Body of pancreas (tissue), 4 donors: Measurements from ENCODE around the gene ADORA1. TPM values are rescaled to one million over a fixed set of nuclear protein-coding genes. Genes with fewer than 3 reads are reported as not detected.

ENCODE experiments used
- ATAC-seq: fragments of 150-250 bp; one replicate; pipeline ENCODE4 v1.9.1; 2016
- DNase-seq, 4 donors: peaks; one replicate each; pipeline ENCODE4 v3.0.0-alpha.2; 2019
- H3K27ac ChIP-seq, 4 donors: fragments of 200-600 bp; sonication (generic); 1 replicate in 3 of 4; 2 replicates in 1 of 4; pipeline versions ENCODE4 v1.5.1 to v1.6.1; 2016 to 2019; ENCODE audit warnings: mild to moderate bottlenecking in 1 of 4, mixed read lengths in 1 of 4, moderate library complexity in 1 of 4
- H3K27me3 ChIP-seq, 2 donors: fragments of 200-600 bp; sonication (generic); one replicate each; pipeline ENCODE4 v1.6.0; 2016; ENCODE audit warnings: mild to moderate bottlenecking in 1 of 2
- H3K36me3 ChIP-seq, 2 donors: fragments of 200-600 bp; sonication (generic); replicated peaks in 1 of 2; 2 replicates each; pipeline ENCODE4 v1.5.1; 2016; ENCODE audit warnings: low read depth in 2 of 2; ENCODE audit not compliant: insufficient read depth in 1 of 2
- H3K4me1 ChIP-seq: fragments of 200-600 bp; sonication (generic); one replicate; pipeline ENCODE4 v1.6.0; 2016
- H3K4me3 ChIP-seq, 2 donors: fragments of 200-600 bp; sonication (generic); 1 replicate in 1 of 2; 2 replicates in 1 of 2; pipeline ENCODE4 v1.5.1; 2016 to 2019
- H3K9me3 ChIP-seq, 3 donors: fragments of 200-600 bp; sonication (generic); 1 replicate in 2 of 3; 2 replicates in 1 of 3; pipeline ENCODE4 v1.5.1; 2016
- POLR2A ChIP-seq, 3 donors: fragments of 450-650 bp; IDR thresholded peaks; one replicate each; pipeline ENCODE4 v1.6.1; 2016; ENCODE audit warnings: antibody characterized with exemption in 3 of 3, mild to moderate bottlenecking in 2 of 3
- WGBS, 2 donors: methylation state at CpG; one replicate each; pipeline ENCODE4 v1.1.5; 2017; 5-methylcytosine and 5-hydroxymethylcytosine counted together
- intact Hi-C: fragments of 100-400 bp; cut with DNase I; formaldehyde crosslinking; loops from one replicate; pipeline ENCODE4 v1.15.1; 2023
- total RNA-seq, 2 donors: library from RNA; depleted of rRNA; stranded (reverse); fragments of >200 nt; gene quantifications; one replicate each; pipeline ENCODE4 v1.1.0, GENCODE V29; 2016
- TF ChIP-seq, protein P1 (sequence below), 7 experiments: fragments of 450-650 bp in 4 of 7; fragments of 200-600 bp in 3 of 7; sonication (generic) in 3 of 7; IDR thresholded peaks; one replicate each; pipeline ENCODE4 v1.5.1; 2016 to 2019; ENCODE audit warnings: antibody characterized with exemption in 7 of 7

Gene ADORA1
- total RNA-seq, 2 donors from 2014 or later, result 16.1 to 21.1 TPM

DNA sequence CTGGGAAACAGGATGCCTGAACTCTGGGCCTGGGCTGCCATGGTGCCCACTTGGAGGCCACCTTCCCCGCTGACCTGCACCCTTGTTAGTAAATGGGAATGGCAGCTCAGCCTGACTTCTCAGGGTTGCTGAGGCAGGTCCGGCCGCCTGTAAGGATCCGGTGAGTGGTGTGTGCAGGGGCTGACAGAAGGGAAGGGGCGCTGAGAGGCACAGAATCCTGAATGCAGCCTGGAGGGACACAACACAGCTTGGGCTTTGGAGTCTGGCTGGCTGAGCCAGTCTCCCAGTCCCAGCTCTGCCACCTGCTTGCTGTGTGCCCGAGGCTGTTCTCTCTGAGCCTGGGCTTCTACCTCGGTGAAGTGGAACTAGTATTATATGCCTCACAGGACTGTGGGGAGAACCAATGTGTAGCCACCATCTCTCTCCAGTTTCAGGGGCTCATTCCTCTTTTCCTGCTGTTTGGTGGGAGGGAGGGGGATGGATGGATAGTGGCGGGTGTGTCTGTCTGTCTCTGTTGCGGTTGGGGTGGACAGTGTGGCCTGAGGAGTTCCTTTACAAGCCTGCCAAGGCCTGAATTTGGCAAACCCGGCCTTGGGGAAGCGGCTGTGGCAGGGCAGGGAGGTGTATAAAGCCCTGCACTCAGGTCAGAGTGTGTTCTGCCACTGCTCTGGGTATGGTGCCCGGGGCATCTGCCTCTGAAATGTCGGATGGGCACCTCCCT lies 18.0 kb downstream of the ADORA1 start:
- H3K27ac ChIP-seq, result peak overlapping the region; percentile 32 to 81 (median 72)
- ATAC-seq (no peak), DNase-seq (no peak)
- 80 to 85% methylated on average over 8 to 13 of the region's 13 CpGs for WGBS, 2 donors
- no peaks in the 10 kb centered on the region for H3K9me3 ChIP-seq
- H3K4me3 ChIP-seq, result no peak overlapping the region
- peaks cover 74% of the 10 kb centered on the region for H3K4me1 ChIP-seq
- intact Hi-C loops, result no loop called here
- H3K36me3 ChIP-seq, result no peaks in the 10 kb centered on the region
- no peaks in the 10 kb centered on the region for H3K27me3 ChIP-seq
- TF ChIP-seq POLR2A (IDR thresholded peaks at IDR 0.05), result no peak

DNA sequence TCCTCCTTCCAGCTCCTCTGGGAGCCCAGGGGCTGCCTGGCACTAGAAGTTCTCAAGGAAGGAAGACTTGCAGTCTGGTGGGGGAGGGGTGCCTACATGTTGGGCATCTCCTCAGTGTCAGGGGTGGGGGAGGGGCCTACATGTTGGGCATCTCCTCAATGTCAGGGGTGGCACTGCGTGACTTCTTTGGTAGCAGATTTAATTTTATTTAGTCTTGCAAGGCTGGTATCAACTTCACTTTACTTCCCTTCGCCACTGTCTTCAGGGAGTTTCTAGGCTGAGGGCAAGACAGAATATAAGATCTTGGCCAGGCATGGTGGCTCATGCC lies 18.5 kb downstream of the ADORA1 start:
- Histone ChIP-seq H3K9me3 (no peaks in the 10 kb centered on the region), H3K27me3 (no peaks in the 10 kb centered on the region), H3K4me1 (peaks cover 74% of the 10 kb centered on the region), H3K4me3 (no peak overlapping the region), H3K36me3 (no peaks in the 10 kb centered on the region), H3K27ac (peak overlapping the region in 3 of 4 donors; percentile 64 to 81 (median 79))
- no peak for TF ChIP-seq POLR2A (IDR thresholded peaks at IDR 0.05)
- TF ChIP-seq, protein P1, sequence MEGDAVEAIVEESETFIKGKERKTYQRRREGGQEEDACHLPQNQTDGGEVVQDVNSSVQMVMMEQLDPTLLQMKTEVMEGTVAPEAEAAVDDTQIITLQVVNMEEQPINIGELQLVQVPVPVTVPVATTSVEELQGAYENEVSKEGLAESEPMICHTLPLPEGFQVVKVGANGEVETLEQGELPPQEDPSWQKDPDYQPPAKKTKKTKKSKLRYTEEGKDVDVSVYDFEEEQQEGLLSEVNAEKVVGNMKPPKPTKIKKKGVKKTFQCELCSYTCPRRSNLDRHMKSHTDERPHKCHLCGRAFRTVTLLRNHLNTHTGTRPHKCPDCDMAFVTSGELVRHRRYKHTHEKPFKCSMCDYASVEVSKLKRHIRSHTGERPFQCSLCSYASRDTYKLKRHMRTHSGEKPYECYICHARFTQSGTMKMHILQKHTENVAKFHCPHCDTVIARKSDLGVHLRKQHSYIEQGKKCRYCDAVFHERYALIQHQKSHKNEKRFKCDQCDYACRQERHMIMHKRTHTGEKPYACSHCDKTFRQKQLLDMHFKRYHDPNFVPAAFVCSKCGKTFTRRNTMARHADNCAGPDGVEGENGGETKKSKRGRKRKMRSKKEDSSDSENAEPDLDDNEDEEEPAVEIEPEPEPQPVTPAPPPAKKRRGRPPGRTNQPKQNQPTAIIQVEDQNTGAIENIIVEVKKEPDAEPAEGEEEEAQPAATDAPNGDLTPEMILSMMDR (IDR thresholded peaks at IDR 0.05), result no peak
- ATAC-seq (no peak), DNase-seq (no peak)
- 90 to 100% methylated on average over 2 of the region's 2 CpGs for WGBS, 2 donors
- intact Hi-C loops, result no loop called here

DNA sequence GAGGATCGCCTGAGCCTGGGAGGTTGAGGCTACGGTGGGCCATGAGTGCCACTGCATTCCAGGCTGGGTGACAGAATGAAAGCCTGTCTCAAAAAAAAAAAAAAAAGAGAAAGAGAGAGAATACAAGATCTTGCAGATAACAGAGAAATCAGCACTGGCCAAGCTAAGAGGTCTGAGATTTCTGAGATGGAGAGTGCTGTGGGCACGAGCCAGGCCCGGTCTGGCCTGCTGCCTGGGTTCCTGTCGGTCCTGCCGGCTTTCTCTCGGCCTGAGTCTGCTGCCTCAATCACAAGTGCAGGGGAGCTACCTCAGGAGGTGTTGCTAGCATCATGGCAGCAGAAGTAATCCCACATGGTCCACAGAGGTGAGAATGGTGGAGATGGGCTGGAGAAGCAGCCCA lies 19.0 kb downstream of the ADORA1 start:
- no peaks in the 10 kb centered on the region for H3K36me3 ChIP-seq
- H3K4me3 ChIP-seq, result no peak overlapping the region
- peaks cover 76% of the 10 kb centered on the region for H3K4me1 ChIP-seq
- ATAC-seq (no peak), DNase-seq (no peak)
- H3K27ac ChIP-seq, result peak overlapping the region in 3 of 4 donors; percentile 64 to 81 (median 79)
- H3K9me3 ChIP-seq, result no peaks in the 10 kb centered on the region
- intact Hi-C loops, result no loop called here
- TF ChIP-seq, protein P1 (IDR thresholded peaks at IDR 0.05), result no peak
- no peak for TF ChIP-seq POLR2A (IDR thresholded peaks at IDR 0.05)
- 57 to 75% methylated on average over 7 of the region's 7 CpGs for WGBS, 2 donors
- no peaks in the 10 kb centered on the region for H3K27me3 ChIP-seq

DNA sequence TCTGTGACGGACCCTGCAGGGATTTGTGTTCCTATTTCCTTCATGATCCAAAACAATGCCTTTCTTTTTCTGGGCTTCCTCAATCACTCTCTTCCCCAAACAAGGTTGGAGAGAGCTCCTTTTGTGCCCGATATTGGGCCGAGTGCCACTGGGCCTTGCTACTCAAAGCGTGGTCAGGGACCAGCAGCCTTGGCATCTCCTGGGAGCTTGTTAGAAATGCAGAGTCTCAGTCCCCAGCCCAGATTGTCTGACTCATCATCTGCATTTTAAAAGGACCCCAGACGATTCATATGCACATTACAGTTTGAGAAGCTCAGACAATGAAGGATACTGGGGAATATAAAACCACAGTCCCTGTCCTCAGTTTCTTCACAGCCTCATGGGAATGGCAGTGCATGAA lies 19.9 kb downstream of the ADORA1 start:
- DNase-seq, result no peak
- no peak for TF ChIP-seq POLR2A (IDR thresholded peaks at IDR 0.05)
- TF ChIP-seq, protein P1 (IDR thresholded peaks at IDR 0.05), result no peak
- 49 to 59% methylated on average over 5 of the region's 5 CpGs for WGBS, 2 donors
- intact Hi-C loops, result no loop called here
- Histone ChIP-seq H3K36me3 (no peaks in the 10 kb centered on the region), H3K27me3 (no peaks in the 10 kb centered on the region), H3K4me3 (no peak overlapping the region), H3K4me1 (peaks cover 77% of the 10 kb centered on the region), H3K27ac (peak overlapping the region in 3 of 4 donors; percentile 64 to 81 (median 79)), H3K9me3 (no peaks in the 10 kb centered on the region)
- peak; percentile 3 for ATAC-seq

DNA sequence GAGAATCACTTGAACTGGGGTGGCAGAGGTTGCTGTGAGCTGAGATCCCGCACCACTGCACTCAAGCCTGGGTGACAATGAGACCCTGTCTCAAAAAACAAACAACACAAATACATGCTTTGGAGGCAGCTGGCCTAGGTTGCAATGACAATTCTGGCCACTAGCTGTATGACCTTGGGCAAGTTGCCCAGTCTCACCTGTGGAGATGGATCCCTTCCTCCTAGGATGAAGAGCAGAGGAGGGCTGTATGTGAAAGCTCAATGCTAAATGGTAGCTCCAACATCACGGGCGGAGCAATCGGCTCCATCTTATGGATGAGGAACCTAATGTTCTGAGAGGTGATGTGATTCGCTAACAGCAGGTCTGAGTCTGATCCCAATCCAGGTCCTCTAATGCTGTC lies 20.6 kb downstream of the ADORA1 start:
- ATAC-seq, result no peak
- intact Hi-C loops, result no loop called here
- H3K27ac ChIP-seq, result peak overlapping the region in 3 of 4 donors; percentile 69 to 81 (median 79)
- no peaks in the 10 kb centered on the region for H3K9me3 ChIP-seq
- 83% methylated on average over 5 of the region's 5 CpGs for WGBS, 2 donors
- H3K36me3 ChIP-seq, result no peaks in the 10 kb centered on the region
- peaks cover 79% of the 10 kb centered on the region for H3K4me1 ChIP-seq
- DNase-seq, result peak; percentile 50 to 63 (median 56)
- no peak for TF ChIP-seq POLR2A (IDR thresholded peaks at IDR 0.05)
- TF ChIP-seq, protein P1 (IDR thresholded peaks at IDR 0.05), result peak in 6 of 7 experiments; percentile 17 to 61 (median 44)
- no peaks in the 10 kb centered on the region for H3K27me3 ChIP-seq
- H3K4me3 ChIP-seq, result no peak overlapping the region
